Non-pigmented ciliary epithelial cell (primary cell): Measurements from ENCODE around the gene SDCBP2.
"Not testable (repeated sequence)": the region's sequence is repeated elsewhere in the genome, so short reads cannot be mapped to it uniquely, and the experiment has no call there.

Source experiments
- DNase-seq: peaks from one replicate; pipeline ENCODE4 v3.0.0-alpha.2; 2010; ENCODE audit warnings: low read depth

SDCBP2 gene

GRCh38 chr20:1357921-1358671 is 29.2 kb upstream of the SDCBP2 start:
- peak; percentile 37 for DNase-seq

GRCh38 chr20:1353956-1354355 is 25.0 kb upstream of the SDCBP2 start:
- no peak for DNase-seq

DNA sequence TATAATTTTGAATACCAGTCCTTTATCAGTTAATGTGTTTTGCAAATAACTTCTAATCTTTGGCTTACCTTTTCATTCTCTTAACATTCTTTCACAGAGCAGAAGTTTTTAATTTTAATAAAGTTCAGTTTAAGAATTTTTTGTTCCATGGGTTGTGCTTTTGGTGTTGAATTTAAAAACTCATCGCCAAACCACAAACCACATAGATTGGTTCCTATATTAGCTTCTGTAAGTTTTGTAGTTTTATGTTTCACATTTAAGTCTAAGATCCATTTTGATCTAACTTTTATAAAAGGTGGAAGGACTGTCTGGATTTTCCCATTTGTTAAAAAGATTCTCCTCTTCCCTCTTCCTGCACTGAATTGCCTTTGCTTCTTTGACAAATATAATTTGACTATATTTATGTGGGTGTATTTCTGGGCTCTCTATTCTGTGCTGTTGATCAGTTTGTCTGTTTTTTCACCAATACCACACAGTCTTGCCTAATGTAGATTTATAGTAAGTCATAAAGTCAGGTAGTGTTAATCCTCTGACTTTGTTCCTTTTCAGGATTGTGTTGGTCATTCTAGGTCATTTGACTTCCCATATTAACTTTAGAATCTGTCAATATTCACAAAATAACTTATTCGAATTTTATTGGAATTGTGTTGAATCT is 17.5 kb upstream of the SDCBP2 start:
- no peak for DNase-seq

GRCh38 chr20:1345756-1346093 is 16.8 kb upstream of the SDCBP2 start:
- DNase-seq: no peak

GRCh38 chr20:1345030-1345755 is 16.3 kb upstream of the SDCBP2 start:
- DNase-seq: no peak

DNA sequence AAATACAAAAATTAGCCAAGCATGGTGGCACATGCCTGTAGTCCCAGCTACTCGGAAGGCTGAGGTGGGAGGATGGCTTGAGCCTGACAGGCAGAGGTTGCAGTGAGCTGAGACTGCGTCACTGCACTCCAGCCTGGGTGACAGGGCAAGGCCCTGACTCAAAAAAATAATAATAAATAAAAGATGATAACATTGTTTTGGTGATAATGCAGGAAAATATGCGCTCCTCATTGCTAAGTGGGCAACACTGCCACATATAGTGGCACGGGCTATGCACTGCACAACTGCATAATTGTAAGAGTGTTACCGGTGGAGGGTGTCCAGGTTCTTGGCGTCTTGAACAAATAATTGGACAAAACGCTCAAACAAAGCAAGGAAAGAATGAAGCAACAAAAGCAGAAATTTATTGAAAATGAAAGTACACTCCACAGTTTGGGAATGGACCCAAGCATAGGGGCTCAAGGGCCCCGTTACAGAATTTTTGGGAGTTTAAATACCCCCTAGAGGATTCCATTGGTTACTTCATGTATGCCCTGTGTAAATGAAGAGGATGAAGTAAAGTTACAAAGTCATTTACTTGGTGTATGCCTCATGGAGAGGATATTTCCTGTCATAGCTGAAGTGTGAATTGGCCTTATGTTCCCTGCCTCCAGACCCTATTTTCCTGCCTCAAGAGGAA is 14.6 kb upstream of the SDCBP2 start:
- DNase-seq: not testable (repeated sequence)

DNA sequence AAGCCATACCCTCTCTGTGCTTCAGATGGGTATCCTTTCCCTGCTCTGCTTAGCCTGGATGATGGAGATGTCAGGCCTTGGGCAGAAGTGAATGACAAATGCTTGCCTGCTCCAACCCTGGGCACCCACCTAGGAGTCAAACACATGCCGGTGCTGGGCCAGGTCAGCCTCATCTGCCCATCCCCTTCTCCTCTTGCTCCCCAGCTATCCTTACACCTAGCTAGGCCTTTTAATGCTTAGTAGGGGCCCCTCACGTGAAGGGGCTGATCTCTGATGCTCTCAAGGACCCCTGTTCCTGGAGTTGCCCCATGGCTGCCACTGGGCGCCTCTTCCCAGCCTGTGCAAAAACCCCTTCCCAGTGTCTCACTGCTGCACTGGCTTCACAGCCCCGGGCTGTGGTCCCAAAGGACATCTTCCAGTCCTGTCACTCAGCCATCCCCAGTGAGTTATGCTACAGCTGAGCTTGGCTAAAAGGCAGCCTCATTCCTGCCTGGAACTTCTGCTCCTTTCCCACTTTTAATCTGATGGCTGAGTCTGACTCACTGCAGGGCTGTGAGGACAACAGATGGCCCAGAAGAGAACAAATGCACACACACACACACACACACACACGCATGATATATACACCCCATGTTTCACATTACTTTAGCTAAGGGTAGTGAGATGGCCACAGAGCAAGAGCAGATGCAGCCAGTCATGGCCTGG is 12.8 kb upstream of the SDCBP2 start:
- no peak for DNase-seq

- no peak for DNase-seq
Observed at GRCh38 chr20:1338801-1339200, 9.9 kb upstream of the SDCBP2 start.

DNA sequence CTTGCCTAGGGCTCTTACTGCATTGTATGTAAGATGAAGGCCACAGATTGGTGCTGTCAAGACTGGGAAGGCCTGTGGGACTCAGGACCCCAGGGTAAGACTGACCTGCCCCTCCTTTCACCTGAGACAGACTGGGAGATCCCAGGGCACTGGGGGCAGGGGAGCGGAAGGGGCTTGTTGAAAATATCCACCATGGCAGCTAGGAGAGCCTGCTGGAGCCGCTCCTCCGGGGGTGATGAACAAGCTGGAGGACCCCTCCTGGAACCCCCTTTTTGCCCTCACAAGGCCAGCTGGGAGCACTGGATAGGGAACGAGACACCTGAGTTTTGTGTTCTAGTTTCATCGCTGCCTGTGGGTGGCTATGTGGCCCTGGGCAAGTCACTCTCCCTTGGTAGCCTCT is 9.2 kb upstream of the SDCBP2 start:
- DNase-seq: no peak

GRCh38 chr20:1337441-1337840 is 8.5 kb upstream of the SDCBP2 start:
- no peak for DNase-seq

DNA sequence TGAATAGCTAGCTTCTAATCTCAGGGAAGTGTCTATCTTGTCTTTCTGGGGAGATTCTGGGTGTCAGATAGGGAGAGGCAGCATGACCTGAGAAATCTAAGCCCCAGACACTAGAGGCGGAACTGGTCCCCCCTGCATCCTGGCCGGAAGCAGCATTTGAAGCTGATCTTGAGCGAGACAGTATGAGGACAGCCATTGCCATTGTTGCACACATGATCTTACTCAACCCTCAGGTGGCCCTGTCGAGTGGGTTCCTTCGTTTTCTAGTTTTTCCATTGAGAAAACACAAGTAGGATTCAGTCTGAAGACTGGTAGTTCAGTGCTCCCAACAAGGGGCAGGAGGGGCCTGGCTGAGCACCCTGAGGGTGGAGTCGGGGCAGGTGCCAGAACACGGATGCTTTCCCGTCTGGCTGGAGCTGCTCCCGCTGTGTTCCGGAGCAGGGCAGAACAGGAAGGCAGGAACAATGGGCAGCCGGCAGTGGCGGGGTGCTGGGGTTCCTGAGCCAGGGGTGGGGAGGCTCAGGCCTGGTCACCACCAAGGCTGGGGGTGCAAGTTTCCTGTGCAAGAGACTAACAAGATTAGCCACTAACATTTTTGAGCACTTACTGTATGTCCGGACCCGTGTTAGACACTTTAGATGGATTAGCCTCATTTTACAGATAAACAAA is 7.9 kb upstream of the SDCBP2 start:
- DNase-seq: no peak

DNA sequence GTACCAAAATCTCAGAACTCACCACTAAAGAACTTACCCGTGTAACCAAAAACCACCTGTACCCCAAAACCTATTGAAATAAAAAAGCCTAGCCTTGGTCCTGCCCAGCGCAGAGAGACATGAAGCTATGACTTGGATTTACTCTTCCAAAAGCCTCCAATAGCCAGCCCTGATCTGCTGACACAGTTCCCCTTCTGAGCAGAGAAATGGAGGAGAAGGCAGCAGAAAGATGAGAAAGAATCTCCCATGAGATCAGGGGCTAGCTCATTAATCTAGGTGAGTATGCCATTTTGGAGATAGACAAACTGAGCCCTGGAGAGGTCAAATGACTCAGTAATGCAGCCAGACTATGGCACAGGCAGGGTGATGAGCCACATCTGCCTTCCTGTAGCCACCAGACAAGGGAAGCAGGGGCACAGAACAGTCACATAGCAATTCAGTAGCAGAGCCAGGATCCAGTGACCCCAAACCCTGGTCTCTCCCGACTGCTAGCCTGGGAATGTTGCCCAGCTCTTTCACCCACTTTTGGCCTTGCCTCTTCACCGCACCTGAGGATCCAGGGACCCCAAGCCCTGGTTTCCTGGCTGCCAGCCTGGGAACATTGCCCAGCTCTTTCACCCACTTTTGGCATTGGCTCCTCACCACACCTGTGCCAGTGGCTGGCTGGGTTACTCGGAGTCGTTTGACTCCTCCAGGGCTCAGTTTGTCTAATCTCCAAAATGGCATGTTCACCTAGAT is 7.2 kb upstream of the SDCBP2 start:
- no peak for DNase-seq

- DNase-seq: no peak
Observed at GRCh38 chr20:1334761-1335160, 5.8 kb upstream of the SDCBP2 start.

DNA sequence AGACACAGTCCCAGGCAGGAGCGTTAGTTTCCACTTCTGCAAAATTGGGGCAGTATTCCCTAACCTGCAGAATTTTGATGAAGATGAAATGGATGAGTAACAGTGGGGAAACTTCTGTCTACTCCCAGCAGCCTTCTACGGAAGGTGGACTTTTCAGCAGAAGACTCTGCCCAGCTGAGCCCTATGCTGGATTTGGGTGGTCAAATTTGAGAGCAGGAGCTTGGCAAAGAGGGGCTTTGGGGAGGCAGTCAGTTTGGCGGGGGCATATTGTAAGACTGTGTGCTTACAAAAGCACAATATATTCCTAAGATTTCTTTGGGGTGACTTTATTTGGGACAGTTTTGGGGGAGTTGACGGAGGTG is 5.4 kb upstream of the SDCBP2 start:
- DNase-seq: no peak

- no peak for DNase-seq
Observed at GRCh38 chr20:1333462-1334369, 4.8 kb upstream of the SDCBP2 start.

DNA sequence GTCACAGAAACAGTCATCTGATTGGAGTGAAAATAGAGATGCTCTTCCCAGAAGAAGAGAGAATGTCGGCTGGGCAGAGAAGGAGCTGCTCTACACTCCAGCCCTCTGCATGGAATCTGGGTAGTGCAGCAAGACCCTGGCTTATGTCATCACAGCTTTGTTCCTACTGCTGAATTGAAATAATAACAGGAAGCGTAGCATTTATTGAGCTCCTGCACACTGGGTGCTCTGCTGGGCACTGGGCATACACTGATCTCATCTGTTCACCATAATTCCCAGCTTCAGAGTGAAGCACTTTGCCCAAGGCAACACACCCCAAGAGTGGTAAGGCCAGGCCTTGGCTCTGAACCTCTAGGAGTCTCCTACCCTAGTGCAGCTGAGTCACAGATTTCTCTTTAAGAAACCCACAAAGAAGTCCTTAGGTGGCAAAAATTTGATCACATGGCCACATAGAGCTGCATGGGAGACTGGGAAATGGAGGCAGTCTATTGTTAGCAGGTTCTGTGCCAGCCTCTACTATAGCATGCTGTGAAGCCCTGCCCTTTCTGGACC is 3.9 kb upstream of the SDCBP2 start:
- DNase-seq: no peak

GRCh38 chr20:1331801-1332453 is 3.0 kb upstream of the SDCBP2 start:
- no peak for DNase-seq

DNA sequence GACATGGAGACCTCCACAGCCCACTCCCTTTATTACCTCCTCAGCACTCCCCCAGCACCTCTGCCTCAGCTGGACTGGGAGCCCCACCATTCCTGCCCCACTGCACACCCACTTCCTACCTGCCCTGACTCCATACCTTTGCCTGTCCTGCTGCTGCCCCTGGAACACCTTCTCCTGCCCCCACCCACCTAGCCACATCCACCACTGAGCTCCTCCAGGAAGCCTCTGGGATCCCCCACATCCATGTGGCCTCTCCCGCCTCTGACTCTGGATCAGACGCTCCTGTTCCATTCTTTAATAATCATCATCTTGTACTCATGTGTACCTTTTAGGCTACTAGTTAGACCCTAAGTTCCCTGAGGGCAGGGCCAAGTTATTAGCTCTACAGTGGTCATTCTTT is 2.2 kb upstream of the SDCBP2 start:
- no peak for DNase-seq
